ENCODE data around the gene C20orf144. TPM values are rescaled to one million over a fixed set of nuclear protein-coding genes. Genes with fewer than 3 reads are reported as not detected.

The C20orf144 gene
- total RNA-seq, 1 experiment from 2014 or later = not detected

GRCh38 chr20:33707668-33708067 lies 45.5 kb downstream of the C20orf144 start:
- Histone ChIP-seq H3K4me1 (ENCODE audit: control insufficient read depth, insufficient read depth, low read length) (no peaks in the 10 kb centered on the region), H3K27me3 (ENCODE audit: control insufficient read depth, insufficient read depth, low read length) (no peaks in the 10 kb centered on the region), H3K9me3 (ENCODE audit: control insufficient read depth, insufficient read depth, low read depth, low read length) (no peaks in the 10 kb centered on the region), H3K4me3 (ENCODE audit: low read depth in 2 of 2, low read length in 2 of 2) (no peak overlapping the region), H3K27ac (ENCODE audit: low read length) (no peak overlapping the region), H3K36me3 (ENCODE audit: control insufficient read depth, insufficient read depth, low read length) (no peaks in the 10 kb centered on the region)
- TF ChIP-seq SIN3A (IDR thresholded peaks at IDR 0.05; ENCODE audit: borderline replicate concordance, insufficient read depth, low read depth, low read length) (no peak), TCF7L2 (IDR thresholded peaks at IDR 0.05; ENCODE audit: low read depth, low read length) (no peak), POLR2AphosphoS5 (IDR thresholded peaks at IDR 0.05; ENCODE audit: low read depth, low read length) (no peak), CTCF (IDR thresholded peaks at IDR 0.05) (no peak)
- TF ChIP-seq, protein P1, sequence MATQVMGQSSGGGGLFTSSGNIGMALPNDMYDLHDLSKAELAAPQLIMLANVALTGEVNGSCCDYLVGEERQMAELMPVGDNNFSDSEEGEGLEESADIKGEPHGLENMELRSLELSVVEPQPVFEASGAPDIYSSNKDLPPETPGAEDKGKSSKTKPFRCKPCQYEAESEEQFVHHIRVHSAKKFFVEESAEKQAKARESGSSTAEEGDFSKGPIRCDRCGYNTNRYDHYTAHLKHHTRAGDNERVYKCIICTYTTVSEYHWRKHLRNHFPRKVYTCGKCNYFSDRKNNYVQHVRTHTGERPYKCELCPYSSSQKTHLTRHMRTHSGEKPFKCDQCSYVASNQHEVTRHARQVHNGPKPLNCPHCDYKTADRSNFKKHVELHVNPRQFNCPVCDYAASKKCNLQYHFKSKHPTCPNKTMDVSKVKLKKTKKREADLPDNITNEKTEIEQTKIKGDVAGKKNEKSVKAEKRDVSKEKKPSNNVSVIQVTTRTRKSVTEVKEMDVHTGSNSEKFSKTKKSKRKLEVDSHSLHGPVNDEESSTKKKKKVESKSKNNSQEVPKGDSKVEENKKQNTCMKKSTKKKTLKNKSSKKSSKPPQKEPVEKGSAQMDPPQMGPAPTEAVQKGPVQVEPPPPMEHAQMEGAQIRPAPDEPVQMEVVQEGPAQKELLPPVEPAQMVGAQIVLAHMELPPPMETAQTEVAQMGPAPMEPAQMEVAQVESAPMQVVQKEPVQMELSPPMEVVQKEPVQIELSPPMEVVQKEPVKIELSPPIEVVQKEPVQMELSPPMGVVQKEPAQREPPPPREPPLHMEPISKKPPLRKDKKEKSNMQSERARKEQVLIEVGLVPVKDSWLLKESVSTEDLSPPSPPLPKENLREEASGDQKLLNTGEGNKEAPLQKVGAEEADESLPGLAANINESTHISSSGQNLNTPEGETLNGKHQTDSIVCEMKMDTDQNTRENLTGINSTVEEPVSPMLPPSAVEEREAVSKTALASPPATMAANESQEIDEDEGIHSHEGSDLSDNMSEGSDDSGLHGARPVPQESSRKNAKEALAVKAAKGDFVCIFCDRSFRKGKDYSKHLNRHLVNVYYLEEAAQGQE (IDR thresholded peaks at IDR 0.05; ENCODE audit: insufficient read depth in 1 of 2, low read depth in 2 of 2, low read length in 1 of 2) = no peak
- DNase-seq (ENCODE audit: low read depth, low spot score) (no peak), ATAC-seq (no peak; the same call in 1 of the 2 replicates)
- in situ Hi-C loops (cut with HindIII; ENCODE audit: low pct_unique_long_range_greater_than_20kb, low sequenced_read_pairs) = no loop called here
- ChIA-PET POLR2A (no interaction called here), CTCF (no interaction called here)
- no TSS peak for BruUV-seq (replicated peaks)
- intact Hi-C loops (cut with micrococcal nuclease; ENCODE audit: unreplicated experiment) = no loop called here

- H3K36me3 ChIP-seq (ENCODE audit: control insufficient read depth, insufficient read depth, low read length) = no peaks in the 10 kb centered on the region
- no peaks in the 10 kb centered on the region for H3K4me1 ChIP-seq (ENCODE audit: control insufficient read depth, insufficient read depth, low read length)
- intact Hi-C loops (cut with micrococcal nuclease; ENCODE audit: unreplicated experiment) = no loop called here
- DNase-seq (ENCODE audit: low read depth, low spot score) = no peak
- no peak overlapping the region for H3K4me3 ChIP-seq (ENCODE audit: low read depth in 2 of 2, low read length in 2 of 2)
- ChIA-PET CTCF (no interaction called here), POLR2A (interaction anchor here (0.6 kb wide), 1 partner anchor 158 kb away, joined by 8 read pairs; no protein-coding TSS in a partner anchor)
- no peak overlapping the region for H3K27ac ChIP-seq (ENCODE audit: low read length)
- ATAC-seq = no peak
- TF ChIP-seq TCF7L2 (IDR thresholded peaks at IDR 0.05; ENCODE audit: low read depth, low read length) (no peak), CTCF (IDR thresholded peaks at IDR 0.05) (no peak), POLR2AphosphoS5 (IDR thresholded peaks at IDR 0.05; ENCODE audit: low read depth, low read length) (no peak), SIN3A (IDR thresholded peaks at IDR 0.05; ENCODE audit: borderline replicate concordance, insufficient read depth, low read depth, low read length) (no peak)
- TF ChIP-seq, protein P1 (IDR thresholded peaks at IDR 0.05; ENCODE audit: insufficient read depth in 1 of 2, low read depth in 2 of 2, low read length in 1 of 2) = no peak
- BruUV-seq (replicated peaks) = no TSS peak
- H3K9me3 ChIP-seq (ENCODE audit: control insufficient read depth, insufficient read depth, low read depth, low read length) = no peaks in the 10 kb centered on the region
- in situ Hi-C loops (cut with HindIII; ENCODE audit: low pct_unique_long_range_greater_than_20kb, low sequenced_read_pairs) = no loop called here
- H3K27me3 ChIP-seq (ENCODE audit: control insufficient read depth, insufficient read depth, low read length) = no peaks in the 10 kb centered on the region
Observed at GRCh38 chr20:33709398-33709797, 47.3 kb downstream of the C20orf144 start.
